Cardiac muscle cell (in vitro differentiated cells and primary cell): ENCODE data around the gene KCNAB2. TPM values are rescaled to one million over a fixed set of nuclear protein-coding genes. Genes with fewer than 3 reads are reported as not detected.
A peak's percentile ranks its signal among the peaks of the same experiment; 100 is the strongest.

Experiments
- DNase-seq, 2 donors: peaks; one replicate each; pipeline versions ENCODE4 v3.0.0 to v3.0.0-alpha.2; 2010 to 2017; ENCODE audit warnings: low read depth in 1 of 2, low spot score in 1 of 2
- H3K27ac ChIP-seq: fragments of 200-600 bp; sonication (generic); 2 replicates; pipeline ENCODE4 v1.5.1; 2016
- H3K27me3 ChIP-seq: fragments of 200-600 bp; sonication (generic); 2 replicates; pipeline ENCODE4 v1.6.0; 2016; ENCODE audit warnings: control low read depth
- H3K36me3 ChIP-seq: fragments of 200-600 bp; sonication (generic); 2 replicates; pipeline ENCODE4 v1.5.1; 2016; ENCODE audit warnings: control low read depth
- H3K4me1 ChIP-seq: fragments of 200-600 bp; sonication (generic); 2 replicates; pipeline ENCODE4 v1.8.1; 2017; ENCODE audit warnings: low read depth, mild to moderate bottlenecking, mixed run types
- H3K4me3 ChIP-seq: fragments of 200-600 bp; sonication (generic); 2 replicates; pipeline ENCODE4 v1.5.1; 2016; ENCODE audit warnings: mild to moderate bottlenecking
- H3K9me3 ChIP-seq: fragments of 200-600 bp; sonication (generic); 2 replicates; pipeline ENCODE4 v1.5.1; 2017; ENCODE audit warnings: low read depth, mild to moderate bottlenecking, control low read depth
- CTCF ChIP-seq: IDR thresholded peaks from 2 replicates; pipeline ENCODE4 v1.5.1; 2012; ENCODE audit warnings: low read depth, mild to moderate bottlenecking, low read length
- polyA plus RNA-seq: library from polyadenylated mRNA; unstranded; fragments of >200 nt; fragmentation: Nextera tagmentation; extraction: Ambion mirVana; gene quantifications from 2 replicates; pipeline ENCODE4 v1.2.1, GENCODE V29; 2016
- total RNA-seq: library from RNA; depleted of rRNA; stranded (reverse); fragments of >200 nt; gene quantifications from 2 replicates; pipeline ENCODE4 v1.2.3, GENCODE V29; 2016

KCNAB2 gene
- total and polyA plus RNA-seq, 2 experiments from 2014 or later = 5.5 to 10.8 TPM

DNA sequence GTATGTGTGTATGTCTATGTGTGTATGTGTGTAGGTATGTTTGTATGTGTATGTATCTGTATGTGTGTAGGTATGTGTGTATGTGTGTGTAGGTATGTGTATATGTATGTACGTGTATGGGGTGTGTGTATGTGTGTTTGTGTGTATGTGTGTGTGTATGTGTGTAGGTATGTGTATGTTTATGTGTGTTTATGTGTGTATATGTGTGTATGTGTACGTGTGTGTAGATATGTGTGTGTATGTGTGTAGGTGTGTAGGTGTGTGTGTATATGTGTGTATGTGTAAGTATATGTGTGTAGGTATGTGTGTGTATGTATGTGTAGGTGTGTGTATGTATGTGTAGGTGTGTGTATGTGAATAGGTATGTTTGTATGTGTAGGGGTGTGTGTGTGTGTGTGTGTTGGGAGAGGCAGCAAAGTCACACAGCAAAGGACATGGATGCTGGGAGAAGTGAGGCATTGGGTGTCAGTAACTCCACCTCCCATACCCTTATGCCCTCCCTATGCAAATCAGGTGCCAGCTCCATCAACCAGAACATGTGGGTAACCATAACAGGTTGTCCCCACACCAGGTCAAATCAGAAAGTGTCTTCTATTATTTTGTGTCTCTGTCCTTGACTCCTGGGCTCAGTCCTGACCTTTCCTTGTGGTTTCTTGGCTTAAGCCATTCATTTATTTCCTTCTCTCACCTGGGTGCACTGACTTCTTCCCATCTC, 15.0 kb upstream of the KCNAB2 start:
- peaks cover 11% of the 10 kb centered on the region for H3K27me3 ChIP-seq
- no peaks in the 10 kb centered on the region for H3K36me3 ChIP-seq
- no peaks in the 10 kb centered on the region for H3K4me1 ChIP-seq
- no peak overlapping the region for H3K27ac ChIP-seq
- no peak for TF ChIP-seq CTCF
- H3K4me3 ChIP-seq = no peak overlapping the region
- DNase-seq = no peak
- H3K9me3 ChIP-seq = no peaks in the 10 kb centered on the region

DNA sequence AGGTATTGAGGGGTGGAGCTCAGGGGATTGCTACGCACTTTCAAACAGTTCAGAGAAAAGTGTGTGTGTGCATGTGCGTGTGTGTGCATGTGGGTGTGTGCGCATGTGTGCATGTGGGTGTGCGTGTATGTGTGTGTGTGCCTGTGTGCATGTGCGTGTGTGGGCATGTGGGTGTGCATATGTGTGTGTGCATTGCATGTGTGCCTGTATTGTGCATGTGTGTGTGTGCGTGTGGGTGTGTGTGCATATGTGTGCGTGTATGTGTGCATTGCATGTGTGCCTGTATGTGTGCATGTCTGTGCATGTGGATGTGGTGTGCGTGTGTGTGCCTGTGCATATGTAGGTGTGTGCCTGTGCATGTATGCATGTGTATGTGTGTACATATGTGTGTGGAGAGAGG, 12.6 kb upstream of the KCNAB2 start:
- Histone ChIP-seq H3K9me3 (no peaks in the 10 kb centered on the region), H3K4me1 (no peaks in the 10 kb centered on the region), H3K27ac (no peak overlapping the region), H3K4me3 (no peak overlapping the region), H3K36me3 (no peaks in the 10 kb centered on the region), H3K27me3 (peaks cover 11% of the 10 kb centered on the region)
- no peak for TF ChIP-seq CTCF
- no peak for DNase-seq

DNA sequence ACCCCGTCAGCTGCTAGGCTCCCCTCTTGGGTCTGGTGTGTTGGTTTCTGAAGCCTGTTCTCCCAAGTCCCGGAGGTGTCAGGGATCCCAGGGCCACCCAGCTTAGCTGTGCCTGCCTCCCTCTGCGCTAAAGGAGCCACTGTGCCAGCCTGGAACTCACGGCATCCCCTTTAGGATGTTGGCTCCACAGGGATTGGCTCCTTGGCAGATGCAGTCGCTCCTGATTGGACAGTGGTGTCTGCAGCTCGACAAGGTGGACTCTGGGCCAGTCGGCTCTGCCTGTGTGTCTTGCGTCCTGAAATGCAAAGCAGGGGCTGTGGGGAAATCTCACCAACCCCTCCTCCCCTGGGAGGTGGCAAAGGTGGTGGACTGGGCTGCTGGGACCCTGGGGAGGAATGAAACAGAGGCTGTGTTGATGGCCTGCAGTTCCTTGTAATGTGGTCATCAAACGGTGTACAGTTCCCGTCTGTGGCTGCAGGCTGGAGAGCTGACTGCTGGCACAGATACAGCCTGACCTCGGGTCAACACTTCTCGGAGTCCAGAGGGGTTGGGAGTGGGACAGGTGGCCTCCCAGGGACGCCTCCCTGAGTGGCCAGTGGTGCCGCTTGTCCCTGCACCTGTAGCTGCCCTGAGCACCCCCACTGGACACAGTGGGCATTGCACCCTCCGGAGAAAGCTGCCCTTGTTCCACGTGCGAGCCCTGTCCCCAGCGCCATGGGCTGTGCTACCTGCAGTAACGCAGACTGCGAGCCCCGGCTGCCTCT, 11.5 kb upstream of the KCNAB2 start:
- Histone ChIP-seq H3K4me1 (no peaks in the 10 kb centered on the region), H3K27ac (no peak overlapping the region), H3K9me3 (no peaks in the 10 kb centered on the region), H3K36me3 (no peaks in the 10 kb centered on the region), H3K27me3 (peaks cover 11% of the 10 kb centered on the region), H3K4me3 (no peak overlapping the region)
- TF ChIP-seq CTCF = peak; percentile 70
- DNase-seq = peak; percentile 30 to 56

- no peak for DNase-seq
- no peak for TF ChIP-seq CTCF
- no peaks in the 10 kb centered on the region for H3K9me3 ChIP-seq
- no peaks in the 10 kb centered on the region for H3K4me1 ChIP-seq
- no peak overlapping the region for H3K4me3 ChIP-seq
- no peaks in the 10 kb centered on the region for H3K36me3 ChIP-seq
- H3K27ac ChIP-seq = no peak overlapping the region
- peaks cover 11% of the 10 kb centered on the region for H3K27me3 ChIP-seq
These were observed 11.0 kb upstream of the KCNAB2 start for GRCh38 chr1:6034750-6035096.

DNA sequence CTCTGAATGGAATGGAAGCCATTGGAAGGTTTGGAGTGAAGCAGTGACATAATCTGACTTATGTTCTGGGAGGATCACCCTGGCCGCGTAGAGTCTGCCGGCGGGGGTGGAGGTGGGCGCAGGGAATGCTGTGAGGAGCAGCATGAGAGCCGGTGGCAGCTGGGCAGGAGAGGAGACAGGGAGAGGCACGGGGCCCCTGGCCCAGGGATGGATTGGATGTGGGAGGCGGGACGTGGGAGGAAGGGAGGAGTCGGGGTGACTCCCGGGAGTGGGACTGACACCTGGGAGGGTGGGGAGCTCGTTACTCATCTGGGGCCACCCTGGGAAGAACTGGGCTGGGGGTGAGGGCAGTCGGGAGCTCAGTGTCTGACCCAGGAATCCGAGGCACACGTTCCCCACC, 10.4 kb upstream of the KCNAB2 start:
- no peak overlapping the region for H3K4me3 ChIP-seq

More for the DNA sequence above, 10.4 kb upstream of the KCNAB2 start:
- Histone ChIP-seq H3K27ac (no peak overlapping the region), H3K27me3 (peaks cover 11% of the 10 kb centered on the region), H3K36me3 (no peaks in the 10 kb centered on the region), H3K9me3 (no peaks in the 10 kb centered on the region), H3K4me1 (no peaks in the 10 kb centered on the region)
- DNase-seq = no peak
- TF ChIP-seq CTCF = no peak
